UCSD-AML1 (cell line): Measurements from ENCODE around the gene RNF5.
"Not testable (repeated sequence)": the region's sequence is repeated elsewhere in the genome, so short reads cannot be mapped to it uniquely, and the experiment has no call there.

Source experiments
- DNase-seq: peaks from one replicate; lab custom pipeline; 2025; ENCODE audit not compliant: unreplicated experiment; lab: John Stamatoyannopoulos, UW

The RNF5 gene

GRCh38 chr6:32203426-32204267 is 25.4 kb downstream of the RNF5 start:
- DNase-seq: no peak

GRCh38 chr6:32204268-32204715 is 26.1 kb downstream of the RNF5 start:
- DNase-seq: no peak

- DNase-seq: no peak
Observed at GRCh38 chr6:32208996-32209395, 30.8 kb downstream of the RNF5 start.

DNA sequence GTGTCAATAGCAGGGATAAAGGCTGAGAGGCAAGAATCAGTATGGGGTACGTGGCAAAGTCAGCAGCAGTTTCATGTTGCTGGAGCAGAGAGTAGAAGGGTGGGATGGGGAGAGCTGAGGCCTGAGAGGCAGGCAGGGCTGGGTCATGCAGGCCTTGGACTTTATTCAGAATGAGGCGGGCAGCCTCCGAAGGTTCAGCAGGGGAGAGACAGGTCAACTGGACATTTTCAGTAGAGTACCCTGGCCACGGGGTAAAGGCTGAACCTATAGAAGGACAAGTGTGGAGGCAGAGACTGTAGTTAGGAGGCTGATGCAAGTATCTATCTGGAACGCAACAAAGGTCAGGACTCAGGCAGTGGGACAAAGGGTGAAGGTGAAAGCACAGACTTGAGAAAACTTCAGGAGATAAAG is 32.0 kb downstream of the RNF5 start:
- DNase-seq: no peak

DNA sequence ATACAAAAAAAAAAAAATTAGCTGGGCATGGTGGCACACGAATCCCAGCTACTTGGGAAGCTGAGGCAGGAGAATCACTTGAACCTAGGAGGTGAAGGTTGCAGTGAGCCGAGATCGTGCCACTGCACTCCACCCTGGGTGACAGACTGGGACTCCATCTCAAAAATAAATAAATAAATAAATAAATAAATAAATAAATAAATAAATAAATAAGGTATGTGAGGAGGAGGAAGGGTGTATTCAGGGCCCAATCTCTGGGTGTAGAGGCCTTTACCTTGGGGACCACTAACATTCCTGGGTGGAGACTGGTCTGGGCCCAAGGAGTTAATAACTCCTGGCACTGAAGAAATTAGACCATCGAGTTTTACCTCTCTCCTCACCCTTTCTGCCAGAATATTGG is 33.2 kb downstream of the RNF5 start:
- DNase-seq: not testable (repeated sequence)

DNA sequence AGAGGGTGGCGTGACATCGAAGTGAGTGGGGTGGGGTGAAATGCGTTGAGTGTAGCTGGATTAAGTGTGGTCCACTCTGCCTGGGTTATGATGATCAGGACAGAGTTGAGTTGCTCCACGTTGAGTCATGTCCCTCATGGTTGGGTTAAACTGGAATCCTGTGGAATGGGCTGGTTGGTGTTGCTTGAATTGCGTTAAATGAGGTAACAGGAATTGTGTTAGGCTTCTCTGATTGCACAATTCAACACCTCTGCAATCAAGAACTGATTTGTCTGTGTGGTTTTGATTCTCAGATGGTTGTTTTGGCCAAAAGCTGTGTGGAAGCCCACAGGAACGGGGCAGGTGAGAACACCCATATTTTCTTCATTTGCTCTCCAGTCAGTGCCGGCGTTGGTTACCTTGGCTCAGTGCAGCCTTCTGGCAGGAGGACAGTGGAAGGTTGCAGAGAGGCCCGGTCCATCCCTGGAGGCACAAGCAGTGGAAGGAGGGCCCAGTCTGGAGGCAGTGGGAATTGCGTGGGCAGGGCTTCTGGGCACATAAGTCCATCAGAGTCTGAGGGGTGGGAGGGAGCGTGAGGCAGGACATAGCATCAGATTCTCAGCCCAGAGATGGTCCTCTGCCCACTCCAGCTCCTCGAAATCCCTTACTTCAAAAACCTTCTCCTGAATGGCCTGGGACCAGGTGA is 34.0 kb downstream of the RNF5 start:
- no peak for DNase-seq

DNA sequence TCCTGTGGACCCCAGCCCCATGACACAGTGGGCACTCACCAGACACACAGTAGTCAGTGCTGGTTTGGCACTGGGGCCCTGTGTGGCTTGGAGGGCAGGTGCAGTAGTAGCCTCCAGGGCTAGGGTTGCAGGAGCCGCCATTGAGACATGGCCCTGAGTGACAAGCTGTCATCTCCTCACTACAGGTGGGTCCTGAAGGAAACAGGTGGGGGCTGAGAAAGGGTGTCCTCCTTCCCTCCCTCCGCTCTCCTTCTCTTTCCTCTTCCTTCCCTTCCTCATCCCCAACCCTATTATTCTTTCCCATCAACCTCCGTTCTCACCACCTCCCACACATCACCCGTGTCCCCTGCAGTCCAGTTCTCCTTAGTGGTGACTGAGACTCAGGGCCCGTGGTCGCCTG is 35.4 kb downstream of the RNF5 start:
- no peak for DNase-seq

DNA sequence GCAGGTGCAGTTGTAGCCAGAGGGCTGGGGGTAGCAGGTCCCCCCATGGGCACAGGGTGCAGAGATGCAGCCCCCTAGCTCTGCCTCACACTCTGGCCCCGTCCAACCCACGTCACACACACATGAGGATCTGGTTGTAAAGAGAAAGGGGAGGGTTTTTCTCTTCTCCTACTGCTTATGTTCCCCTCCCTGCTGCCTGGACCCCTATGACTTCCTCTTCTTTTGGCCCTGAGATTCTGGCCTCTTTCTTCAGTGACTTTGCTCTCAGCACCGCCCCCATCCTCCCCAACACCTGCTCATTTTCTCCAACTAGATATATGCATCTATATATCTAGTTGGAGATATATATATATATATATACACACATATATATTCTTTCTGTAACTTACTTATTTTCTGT is 35.9 kb downstream of the RNF5 start:
- DNase-seq: no peak

DNA sequence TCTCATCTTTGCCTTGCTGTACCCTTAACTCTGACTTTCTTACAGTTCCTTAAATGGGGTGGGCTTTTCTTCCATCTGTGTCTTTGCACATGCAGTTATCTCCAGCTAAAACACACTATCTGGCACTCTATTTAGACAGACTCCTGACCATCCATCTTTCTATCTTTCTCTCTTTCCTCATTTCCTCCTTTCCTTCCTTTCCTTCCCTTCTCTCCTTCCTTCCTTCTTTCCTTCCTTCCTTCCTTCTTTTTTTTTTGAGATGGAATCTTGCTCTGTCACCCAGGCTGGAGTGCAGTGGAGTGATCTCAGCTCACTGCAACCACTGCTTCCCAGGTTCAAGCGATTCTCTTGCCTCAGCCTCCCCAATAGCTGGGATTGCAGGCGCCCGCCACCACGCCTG is 37.4 kb downstream of the RNF5 start:
- no peak for DNase-seq

DNA sequence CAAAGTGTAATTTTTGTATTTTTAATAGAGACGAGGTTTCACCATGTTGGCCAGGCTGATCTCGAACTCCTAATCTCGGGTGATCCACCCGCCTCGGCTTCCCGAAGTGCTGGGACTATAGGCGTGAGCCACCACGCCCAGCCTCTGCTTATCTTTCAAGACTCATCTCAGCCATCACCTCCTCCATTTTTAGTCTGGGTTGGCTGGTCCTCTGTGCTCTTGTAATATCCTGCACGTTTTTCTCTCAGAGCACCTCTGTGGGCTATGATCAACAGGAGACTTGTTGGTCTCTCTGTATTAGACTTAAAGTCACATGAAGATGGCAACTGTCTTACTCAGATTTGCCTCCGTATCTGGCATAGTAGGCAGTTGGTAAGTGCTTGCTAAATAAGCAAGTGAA is 38.1 kb downstream of the RNF5 start:
- DNase-seq: no peak

- DNase-seq: no peak
Observed at GRCh38 chr6:32216998-32217397, 38.8 kb downstream of the RNF5 start.

DNA sequence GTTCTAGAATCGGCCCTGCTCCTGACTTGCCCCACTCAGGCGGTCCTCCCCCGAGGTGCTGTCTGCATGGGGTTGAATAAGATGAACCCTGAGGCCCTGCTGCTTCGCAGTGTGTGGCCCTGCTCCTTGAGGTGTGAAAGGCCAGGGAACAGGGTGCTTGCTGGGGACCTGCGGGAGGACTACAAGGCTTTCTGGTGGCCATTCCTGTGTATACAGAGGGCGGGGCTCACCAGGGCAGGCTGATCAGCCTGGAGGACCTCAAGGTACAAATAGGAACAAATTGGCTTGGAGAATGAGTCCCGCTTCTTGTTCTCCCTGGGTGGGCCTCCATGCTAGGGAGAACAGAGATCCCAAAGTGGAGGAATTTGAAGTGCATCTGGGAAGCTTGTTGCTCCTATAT is 40.0 kb downstream of the RNF5 start:
- DNase-seq: no peak

DNA sequence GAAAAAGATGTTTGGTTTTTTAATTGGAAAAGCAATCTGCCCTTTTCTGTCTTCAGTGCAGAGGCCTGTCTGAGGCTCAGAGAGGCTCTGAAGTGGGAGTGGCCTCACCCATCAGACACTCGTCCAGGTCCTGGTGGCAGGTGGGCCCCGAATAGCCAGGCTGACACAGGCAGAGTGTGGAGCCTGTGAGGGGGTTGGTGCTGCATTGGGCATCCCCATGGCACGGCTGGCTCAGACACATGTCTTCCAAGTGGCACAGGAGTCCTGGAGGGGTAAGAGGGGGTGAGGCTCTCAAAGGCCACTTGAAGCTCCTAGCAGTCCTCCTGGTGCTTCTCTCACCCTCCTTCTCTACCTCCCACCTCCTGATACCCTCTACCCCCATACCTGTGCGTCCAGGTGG is 41.8 kb downstream of the RNF5 start:
- DNase-seq: no peak

DNA sequence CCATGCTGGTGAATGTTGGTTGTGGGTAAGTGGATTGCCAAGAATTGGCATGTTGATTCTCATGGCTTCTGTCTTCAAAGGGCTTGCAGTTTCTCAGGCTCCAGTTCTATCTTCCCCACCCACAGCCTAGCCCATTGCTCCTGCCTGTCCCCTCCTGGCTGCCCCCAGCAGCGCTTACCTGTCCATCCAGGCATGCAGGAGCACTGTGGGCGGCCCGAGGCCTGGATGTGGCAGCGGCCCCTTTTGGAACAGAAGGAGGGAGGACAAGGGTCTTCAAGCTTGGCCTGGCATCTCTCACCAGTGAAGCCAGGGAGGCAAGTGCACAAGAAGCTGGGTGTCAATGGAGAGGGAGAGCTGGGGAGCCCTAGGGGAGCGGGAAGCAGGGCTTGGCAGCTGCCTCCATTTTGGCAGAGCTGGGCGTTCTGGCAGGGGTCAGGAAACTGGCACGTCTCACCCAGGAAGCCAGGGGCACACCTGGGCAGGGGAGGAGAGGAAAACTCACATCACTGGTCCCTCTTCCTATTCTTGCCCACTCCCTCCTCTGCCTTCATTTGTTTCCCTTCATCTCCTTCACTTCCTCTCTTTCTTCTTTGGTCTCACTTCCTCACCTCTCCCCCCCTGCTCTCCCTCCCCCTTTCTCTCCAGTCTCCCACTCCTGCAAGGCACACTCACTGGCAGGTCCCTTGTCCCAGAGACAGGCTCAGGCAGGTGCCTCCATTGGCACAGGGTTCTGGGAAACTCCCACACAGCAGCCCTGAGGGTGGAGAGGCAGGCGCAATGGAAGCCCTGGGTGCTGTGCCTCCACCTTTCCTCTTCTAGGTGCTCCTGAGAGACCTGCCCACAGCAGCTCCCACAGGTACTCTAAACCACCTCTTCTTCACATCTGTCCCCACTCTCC is 44.4 kb downstream of the RNF5 start:
- no peak for DNase-seq

DNA sequence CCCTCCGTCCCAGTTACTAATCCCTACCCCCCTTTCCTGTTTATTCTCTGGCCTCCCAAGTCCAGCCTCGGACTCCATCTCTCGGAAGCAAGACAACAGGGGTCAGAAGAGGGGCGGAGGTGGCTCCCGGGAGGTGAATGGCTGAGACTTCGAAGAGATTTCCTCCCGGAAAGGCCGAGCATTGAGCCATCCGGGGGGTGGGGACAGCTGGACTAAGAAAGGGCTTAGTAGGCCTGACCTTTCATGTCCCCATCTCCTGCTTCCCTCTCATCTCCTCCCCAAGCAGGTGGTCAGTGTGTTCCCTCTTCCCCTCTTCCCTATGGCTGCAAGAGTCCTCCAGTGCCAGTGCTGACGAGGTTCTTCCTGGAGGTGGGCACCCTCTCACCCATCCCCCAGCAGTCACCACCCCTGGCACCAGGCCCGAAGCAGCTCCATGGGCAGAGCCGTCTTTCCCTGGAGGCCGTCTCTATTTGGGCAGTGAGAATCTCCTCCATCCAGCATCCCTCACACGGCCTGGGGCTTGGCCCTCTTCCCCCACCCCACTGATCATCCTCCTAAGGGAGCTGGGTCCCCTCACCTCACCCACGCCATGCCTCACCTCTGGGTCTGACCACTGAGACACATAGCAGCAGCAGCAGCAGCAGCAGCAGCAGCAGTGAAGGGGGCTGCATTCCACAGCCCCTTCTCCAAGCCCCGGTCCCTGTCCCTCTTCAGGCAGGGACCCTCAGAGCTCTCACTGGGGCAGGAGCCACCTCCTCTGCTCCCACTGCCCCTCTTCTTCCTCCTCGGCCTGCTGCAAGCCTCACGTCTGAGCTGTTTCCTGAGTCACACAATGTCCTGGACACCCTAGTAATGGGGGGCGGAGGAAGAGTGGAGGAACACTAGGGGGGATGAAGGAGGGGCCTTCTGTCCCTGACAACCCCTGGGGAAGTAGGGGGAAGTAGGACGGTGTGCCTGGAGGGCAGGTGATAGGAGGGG is 45.3 kb downstream of the RNF5 start, which contains the start of gene NOTCH4:
Gene NOTCH4, minus strand, starts transcription at position 810 of the 978 bp plus-strand sequence. Its CDS starts 139 bp downstream, at position 671.
- no peak for DNase-seq

DNA sequence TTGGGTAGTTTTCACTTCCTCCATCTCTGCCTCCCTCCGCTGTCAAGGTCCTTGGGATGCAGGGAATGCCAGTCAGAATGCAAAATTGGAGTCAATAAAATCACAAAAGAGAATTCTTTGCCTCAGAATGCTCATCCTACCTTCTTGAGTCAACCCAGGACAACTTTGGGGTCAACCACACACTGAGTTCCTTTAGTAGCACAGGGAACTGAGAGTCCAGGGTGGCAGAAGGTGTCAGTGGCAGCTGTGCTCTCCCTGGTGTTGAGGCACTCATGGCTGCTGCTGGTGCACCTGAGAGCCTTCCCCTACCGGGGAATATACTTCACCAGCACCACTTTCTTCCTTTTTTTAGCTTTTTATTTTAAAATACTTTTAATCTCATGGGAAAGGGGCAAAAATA is 46.5 kb downstream of the RNF5 start:
- DNase-seq: no peak

DNA sequence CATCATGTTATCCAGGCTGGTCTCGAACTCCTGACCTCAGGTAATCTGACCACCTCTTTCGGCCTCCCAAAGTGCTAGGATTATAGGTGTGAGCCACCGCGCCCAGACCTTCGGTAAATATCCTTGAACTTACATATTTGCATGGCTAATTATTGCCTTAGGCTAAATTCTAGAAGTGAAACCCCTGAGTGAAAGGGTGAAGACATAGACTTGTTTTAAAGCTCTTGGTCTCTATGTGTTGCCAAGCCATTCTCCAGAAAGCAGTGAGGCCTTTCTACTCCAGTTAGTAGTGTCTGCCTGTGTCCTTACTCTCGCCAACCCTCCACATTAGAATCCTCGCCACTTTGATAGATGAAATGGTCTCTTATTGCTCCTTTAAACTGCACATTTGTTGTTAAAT is 48.2 kb downstream of the RNF5 start:
- no peak for DNase-seq
